Left ventricle myocardium superior (tissue), 1 donor: ENCODE measurements around the gene PCNT. TPM values are rescaled to one million over a fixed set of nuclear protein-coding genes. Genes with fewer than 3 reads are reported as not detected.

ENCODE experiments used
- ATAC-seq: fragments of 200-7000 bp; cut with Tn5 transposase; one replicate; pipeline ENCODE4 v1.9.1; 2020; ENCODE audit warnings: mild to moderate bottlenecking, moderate library complexity
- DNase-seq: peaks from one replicate; pipeline ENCODE4 v3.0.0-alpha.2; 2020
- intact Hi-C: fragments of 100-400 bp; cut with micrococcal nuclease; formaldehyde crosslinking; loops from one replicate; pipeline ENCODE4 v1.11.0; 2022
- total RNA-seq: library from RNA; stranded (reverse); fragmentation: NEBNext Ultra II Directional; extraction: Animal tissue kit (Norgen Biotek cat#: 25700); gene quantifications from one replicate; pipeline ENCODE4 v1.2.1, GENCODE V29; 2021
- donor health status: DM: no; HTN: yes; CAD: no; lungs with severe emphysema.

Gene PCNT
- total RNA-seq, 1 donor from 2014 or later, result 36.4 TPM

DNA sequence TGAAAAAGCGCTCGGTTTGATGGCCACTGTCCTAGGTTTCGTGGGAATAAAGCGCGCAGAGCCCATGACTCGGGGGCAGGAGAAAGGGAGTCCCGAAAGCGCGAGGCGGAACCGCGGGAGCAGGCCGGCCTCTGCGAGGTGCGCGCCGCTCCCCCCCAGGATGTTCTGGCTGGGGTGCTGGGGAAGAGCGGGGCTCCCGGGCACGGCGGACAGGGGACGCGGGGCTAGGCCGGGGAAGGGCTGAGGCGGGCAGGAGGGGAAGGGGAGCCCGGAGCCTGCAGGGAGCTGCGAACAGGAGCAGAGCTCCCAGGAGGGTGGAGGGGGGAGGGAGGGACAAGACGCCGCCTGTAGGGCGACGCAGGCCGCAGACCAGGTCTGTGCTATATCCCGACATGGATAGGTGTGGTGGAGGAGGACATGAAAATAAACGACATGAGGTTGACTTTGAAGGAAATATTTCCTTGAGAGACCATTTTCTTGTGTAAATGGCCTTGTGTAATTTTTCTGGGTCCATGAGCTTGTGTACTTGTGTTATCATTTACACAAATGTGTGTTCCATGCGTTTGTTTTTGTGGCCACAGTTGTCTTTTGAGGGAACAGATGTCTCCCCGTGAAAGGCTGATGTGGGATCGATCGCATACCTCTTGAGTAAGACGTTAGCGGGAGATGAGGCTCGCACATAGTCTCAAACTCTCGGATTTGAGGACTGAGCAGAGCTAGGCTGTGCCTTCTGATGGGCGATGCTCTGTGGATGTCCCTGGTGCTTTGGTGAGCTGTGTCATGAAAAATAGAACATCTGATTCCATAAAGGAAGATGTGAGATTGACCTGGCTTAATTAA lies 1.3 kb downstream of the PCNT start:
- DNase-seq (peak; percentile 62), ATAC-seq (peak; percentile 46)
- intact Hi-C loops, result no loop called here

DNA sequence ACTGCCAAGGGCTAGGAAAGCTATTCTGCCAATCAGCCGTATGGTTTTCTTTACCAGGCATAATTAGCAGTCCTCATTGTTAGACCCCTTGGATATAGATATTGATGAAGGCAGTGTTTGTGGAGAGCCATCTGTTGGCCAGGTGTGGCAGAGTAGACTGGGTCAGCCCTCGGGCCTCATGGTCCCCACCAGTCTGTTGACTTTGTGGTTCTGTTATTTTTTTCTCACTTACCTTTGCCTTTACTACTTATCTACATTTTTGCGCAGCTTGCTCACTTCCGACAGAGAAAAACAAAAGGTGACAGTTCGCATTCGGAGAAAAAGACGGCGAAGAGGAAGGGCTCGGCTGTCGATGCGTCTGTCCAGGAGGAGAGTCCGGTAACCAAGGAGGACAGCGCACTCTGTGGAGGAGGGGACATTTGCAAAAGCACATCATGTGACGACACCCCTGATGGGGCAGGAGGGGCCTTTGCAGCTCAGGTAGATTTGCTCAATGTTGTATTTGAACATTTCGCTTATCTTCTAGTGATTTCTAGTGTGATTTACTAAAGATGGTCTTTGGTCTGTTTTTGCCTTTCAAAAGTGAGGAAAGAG lies 2.3 kb downstream of the PCNT start:
- DNase-seq (no peak), ATAC-seq (no peak)
- intact Hi-C loops, result no loop called here

DNA sequence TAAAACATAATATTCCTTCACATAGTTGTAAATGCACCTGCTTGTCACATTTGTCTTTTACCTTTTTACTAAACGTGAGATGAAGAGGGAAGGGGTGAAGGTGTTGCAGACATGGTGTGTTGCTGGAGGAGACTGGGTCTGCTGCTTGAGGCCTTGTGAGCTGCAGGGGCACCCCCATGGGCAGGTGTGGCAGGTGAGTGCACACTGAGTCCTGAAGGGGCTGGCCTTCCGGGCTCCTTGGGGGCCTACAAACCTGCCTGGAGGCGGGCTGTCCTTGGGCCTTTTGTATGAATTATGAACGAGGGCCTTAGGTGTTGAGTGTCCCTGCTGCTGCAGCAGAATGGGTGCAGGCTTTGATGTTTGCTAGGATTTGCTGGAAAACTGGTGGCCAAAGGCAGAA lies 3.8 kb downstream of the PCNT start:
- intact Hi-C loops, result no loop called here
- no peak for DNase-seq
- ATAC-seq, result no peak

DNA sequence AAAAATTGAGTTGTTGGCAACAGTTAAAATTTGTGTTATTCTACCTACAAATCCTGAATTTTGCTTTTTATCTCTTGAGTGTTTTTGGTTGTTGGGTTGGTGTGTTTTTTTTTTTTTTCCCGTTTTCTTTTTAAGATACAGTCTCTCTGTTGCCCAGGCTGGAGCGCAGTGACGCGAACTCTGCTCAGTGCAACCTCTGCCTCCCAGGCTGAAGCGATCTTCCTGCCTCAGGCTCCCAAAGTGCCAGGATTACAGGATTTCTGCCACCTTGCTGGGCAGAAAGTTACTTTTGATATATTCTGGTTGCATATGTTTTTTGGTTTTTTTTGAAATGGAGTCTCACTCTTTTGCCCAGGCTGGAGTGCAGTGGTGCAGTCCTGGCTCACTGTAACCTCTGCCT lies 4.2 kb downstream of the PCNT start:
- intact Hi-C loops, result no loop called here
- no peak for DNase-seq
- no peak for ATAC-seq

DNA sequence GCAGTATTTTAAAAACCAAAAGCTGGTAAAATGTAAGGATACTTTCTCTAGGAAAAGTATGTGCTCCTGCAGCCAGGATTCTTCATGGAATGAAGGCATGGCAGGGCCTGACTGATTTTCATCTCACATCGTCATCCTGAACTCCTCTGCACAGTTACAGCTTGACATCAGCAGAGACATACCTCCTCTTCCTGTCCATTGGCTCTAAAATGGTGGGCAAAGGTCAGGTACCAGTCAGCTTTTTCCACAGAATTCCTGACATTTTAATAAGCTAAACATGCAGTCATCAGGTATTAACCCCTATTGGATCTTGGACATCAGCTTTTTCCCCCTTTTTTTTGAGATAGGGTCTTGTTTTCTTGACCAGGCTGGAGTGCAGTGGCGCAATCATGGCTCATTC lies 5.8 kb downstream of the PCNT start:
- no peak for ATAC-seq
- intact Hi-C loops, result no loop called here

DNA sequence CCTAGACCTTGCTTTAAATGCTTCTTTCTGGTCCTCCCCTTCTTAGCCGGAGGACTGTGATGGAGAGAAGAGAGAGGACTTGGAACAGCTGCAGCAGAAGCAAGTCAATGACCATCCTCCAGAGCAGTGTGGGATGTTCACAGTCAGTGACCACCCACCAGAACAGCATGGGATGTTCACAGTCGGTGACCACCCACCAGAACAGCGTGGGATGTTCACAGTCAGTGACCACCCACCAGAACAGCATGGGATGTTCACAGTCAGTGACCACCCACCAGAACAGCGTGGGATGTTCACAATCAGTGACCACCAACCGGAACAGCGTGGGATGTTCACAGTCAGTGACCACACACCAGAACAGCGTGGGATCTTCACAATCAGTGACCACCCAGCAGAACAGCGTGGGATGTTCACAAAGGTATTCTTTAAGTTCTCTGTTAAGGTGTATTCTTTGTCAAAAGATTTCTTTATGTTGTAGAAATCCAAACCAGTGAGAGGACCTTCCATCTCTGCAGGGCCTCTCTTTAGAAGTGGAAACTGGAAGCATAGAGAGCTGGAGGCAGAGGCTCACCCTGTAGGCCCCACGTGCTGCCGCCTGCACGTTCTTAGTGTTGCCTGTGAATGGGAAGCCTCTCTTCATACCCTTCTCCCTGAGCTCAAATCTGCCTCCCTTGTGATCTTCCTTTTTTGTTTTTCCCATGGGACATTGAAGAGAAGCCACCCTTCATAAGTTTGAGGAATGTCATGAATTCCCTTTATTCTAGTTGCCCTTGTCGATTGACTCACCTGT lies 10.6 kb downstream of the PCNT start:
- DNase-seq, result no peak
- no peak for ATAC-seq
- intact Hi-C loops, result no loop called here

More for the DNA sequence above, 5.8 kb downstream of the PCNT start:
- no peak for DNase-seq

DNA sequence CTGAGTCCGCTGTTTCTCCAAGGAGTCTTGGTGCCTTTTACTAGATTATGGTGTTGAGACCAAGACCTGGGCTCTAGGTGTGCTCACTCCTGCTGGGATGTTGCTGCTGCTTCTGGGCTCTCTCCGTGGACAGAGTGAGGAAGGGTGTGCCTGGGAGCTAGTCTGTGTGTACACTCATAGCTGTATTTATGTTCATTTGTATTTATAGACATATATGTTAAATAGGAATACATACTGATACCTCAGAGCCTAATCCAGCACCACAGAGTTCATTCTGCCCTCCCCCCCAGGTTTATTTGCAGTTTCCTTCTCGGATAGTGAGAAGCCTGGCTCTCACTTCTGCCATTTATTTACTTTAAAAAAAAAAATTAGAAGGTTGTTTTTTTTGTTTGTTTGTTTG lies 12.6 kb downstream of the PCNT start:
- ATAC-seq (no peak), DNase-seq (no peak)
- intact Hi-C loops, result no loop called here

DNA sequence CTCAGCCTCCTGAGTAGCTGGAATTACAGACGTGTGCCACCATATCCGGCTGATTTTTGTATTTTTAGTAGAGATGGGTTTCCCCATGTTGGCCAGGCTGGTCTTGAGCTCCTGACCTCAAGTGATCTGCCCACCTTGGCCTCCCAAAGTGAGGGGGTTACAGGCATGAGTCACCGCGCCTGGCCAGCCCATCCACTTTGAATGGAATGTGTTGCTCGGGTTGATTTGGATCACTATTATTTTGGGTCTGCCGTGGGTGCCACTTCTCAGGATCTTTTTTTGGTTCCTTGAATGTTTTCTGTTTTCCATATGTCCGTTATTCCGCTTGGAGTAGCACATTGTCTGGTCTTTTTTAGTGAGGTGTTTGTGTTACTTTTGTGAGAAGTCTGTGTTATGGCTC lies 17.0 kb downstream of the PCNT start:
- intact Hi-C loops, result no loop called here
- ATAC-seq (no peak), DNase-seq (no peak)

DNA sequence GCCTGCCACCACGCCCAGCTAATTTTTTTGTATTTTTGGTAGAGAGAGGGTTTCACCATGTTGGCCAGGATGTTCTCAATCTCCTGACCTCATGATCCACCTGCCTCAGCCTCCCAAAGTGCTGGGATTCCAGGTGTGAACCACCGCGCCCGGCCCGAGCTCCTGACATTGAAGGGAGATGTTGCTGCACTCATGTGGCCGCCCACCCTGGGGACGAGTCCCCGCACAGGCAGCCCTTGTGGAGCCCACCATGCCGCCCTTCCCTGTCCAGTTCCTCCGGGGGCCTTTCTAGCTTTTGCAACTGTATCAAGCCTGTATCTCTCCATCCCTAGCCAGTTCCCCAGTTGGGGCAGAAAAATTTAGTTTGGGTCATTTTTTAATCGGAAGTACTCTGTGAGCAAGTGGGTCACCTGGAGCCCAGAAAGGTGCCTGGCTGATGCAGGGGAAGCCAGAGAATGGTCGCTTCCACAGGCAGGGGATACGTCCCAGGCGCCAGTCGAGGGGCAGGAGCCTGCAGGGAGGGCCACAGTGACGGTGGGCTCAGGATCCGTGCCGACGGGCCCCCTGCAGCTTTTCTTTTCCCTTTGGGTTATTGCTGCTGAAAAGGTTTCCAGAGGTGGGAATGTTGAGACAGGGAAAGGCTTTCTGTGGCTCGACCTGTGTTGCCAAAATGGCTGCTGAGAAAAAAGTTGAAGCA lies 20.4 kb downstream of the PCNT start:
- intact Hi-C loops, result no loop called here
- ATAC-seq, result no peak
- DNase-seq, result no peak

DNA sequence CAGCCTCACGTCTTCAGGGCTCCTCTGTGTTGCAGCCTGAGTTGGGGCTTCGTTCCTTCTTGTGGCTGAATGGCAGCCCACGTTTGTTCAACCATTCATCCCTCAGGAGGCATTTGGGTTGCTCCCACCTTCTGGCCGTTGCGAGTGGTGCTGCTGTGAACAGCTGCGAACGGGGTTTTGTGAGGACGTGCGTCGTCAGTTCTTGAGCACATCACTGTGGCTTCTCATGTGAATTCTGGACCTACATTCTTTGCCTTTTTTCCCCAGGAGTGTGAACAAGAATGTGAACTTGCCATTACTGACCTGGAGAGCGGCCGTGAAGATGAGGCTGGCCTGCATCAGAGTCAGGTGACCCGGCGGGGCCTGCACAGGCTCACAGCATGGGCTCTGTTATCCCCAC lies 21.9 kb downstream of the PCNT start:
- intact Hi-C loops, result no loop called here
- ATAC-seq, result no peak
- DNase-seq, result no peak

DNA sequence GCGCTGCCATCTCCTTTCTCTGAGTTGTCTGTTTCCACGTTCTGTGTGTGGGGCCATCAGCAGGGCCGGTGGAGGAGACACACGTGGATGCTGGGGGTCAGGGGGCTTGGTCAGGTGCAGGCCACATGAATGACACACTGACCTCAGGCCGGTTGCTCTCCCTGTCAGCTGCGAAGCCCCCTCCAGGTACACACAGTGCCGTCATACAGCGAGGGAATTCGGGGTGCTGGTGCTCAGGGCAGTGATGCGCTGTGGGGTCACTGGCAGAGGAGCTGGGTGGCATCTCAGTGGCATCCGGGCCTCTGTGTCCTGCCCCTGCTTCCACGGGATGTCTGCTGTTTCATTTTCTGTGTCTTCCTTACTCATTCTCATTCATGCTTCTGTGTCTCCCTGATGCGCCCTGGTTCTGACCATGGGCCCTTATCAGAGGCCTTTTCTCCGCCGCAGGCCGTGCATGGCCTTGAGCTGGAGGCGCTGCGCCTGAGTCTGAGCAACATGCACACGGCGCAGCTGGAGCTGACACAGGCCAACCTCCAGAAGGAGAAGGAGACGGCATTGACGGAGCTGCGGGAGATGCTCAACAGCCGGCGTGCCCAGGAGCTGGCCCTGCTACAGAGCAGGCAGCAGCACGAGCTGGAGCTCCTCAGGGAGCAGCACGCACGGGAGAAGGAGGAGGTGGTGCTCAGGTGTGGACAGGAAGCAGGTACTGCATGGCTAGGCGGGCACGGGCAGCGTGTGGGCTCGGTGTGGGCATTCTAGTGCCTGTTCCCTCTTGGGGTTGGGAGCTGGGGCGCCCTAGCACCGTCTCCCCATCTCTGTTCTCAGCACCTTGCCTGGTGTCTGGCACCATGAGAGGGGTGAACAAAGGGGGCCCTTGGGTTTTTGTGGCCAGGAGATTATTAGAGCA lies 22.6 kb downstream of the PCNT start:
- intact Hi-C loops, result no loop called here
- ATAC-seq, result no peak
- DNase-seq, result no peak

DNA sequence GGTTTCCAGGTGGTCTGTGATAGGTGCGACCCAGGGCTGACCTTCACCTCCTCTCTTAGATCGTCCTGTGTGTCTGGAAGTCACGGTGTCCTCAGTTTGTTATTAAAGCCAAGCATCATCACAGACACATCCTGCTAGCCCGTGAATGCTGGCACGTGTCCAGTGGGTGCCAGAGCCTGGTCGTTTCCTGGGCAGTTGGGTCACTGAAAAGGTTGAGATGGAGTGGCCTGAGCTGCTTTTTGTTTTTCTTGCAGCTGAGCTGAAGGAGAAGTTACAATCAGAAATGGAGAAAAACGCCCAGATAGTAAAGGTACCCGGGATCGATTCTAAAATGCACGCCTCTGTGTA lies 23.2 kb downstream of the PCNT start:
- intact Hi-C loops, result no loop called here
- no peak for DNase-seq
- peak; percentile 1 for ATAC-seq

DNA sequence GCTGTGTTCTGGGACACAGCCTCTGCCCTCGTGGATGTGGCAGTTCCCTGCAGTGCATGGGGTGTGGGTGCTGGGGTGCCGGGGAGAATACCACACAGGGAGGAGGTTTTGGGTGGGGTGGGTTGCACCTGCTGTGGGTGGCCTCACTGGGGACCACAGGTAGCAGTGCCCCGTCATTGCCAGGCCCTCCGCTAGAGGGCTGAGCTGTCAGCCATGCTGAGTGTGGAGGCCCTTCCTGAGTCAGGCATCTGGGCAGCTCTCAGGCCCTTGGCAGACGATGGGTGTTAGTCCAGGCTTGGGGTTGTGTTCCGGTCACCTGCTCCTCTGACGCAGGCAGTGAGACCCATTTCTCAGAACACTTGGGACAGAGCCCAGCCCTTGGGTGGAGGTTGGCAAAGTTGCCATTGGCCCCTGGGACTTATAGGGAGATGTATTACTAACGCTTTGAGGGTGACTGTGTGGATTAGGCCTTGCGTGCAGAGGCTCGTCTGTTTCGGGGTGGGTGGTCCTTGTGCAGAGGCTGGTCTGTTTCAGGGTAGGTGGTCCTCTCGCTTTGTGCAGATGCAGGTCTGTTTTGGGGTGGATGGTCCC lies 23.9 kb downstream of the PCNT start:
- DNase-seq (peak; percentile 86), ATAC-seq (peak; percentile 97)
- intact Hi-C loops, result no loop called here

DNA sequence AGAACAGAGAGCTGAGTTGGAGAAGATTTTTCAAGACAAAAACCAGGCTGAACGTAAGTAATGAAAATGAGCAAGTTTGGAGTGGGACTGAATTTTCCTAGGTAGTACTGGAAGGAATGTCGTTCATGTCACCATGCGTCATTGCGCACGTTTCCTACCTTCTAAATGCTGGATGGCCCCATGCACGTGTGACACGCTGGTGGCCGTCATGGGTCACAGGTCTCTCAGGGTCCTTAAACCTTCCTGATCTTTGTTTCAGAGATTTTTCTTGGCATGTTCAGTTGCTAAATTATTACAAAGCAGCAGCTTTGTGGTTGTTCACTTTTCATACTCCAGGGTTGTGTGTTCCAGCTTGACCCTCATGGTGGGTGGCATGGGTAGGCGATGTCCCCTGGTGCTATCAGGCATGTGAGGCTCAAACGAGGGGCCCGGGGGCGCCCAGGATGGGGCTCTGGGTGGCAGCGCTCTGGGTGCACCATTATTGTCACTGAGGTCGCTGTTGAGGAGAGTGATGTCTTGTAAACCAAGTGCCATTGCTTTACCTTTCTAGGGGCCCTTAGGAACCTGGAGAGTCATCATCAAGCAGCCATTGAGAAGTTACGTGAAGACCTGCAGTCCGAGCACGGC lies 25.3 kb downstream of the PCNT start:
- intact Hi-C loops, result no loop called here
- ATAC-seq, result no peak
- DNase-seq, result no peak

DNA sequence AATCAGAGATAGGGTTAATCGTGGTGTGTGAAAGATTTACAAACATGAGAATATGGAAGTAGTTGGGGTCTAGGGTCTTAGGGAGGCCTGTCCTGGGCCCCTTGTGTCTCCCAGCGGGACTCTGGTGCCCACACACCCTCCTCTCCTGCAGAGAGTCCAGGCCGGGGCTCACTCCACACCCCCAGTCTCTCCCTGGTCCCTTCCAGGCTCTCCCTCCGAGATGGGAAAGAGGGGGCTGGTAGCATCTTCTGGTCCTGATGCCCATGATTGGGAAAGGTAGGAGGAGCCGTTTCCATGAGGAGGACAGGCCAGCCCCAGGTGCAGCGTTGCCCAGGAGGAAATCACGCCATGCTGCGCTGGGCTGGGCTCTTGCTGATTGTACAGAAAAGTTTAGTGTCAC lies 26.6 kb downstream of the PCNT start:
- ATAC-seq (no peak), DNase-seq (no peak)
- intact Hi-C loops, result no loop called here

DNA sequence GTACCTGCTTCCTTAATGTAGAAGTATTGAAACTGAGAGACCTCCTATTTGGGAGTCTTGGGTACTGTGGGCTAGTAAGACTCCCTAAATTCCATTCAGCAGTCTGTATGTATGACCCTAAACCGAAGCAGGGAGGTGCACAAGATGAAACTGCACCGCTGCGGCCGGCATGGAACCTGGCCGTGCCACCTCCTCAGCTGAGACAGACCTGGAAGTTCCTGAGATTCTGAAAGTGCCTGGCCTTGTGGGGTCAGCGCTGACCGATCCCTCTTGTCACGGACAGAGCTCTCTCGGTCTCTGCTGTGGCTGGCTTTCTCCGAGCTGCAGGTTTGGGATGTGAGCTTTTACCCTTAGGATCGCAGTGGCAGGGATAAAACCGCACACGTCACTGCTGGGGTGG lies 27.0 kb downstream of the PCNT start:
- ATAC-seq (no peak), DNase-seq (no peak)
- intact Hi-C loops, result no loop called here

DNA sequence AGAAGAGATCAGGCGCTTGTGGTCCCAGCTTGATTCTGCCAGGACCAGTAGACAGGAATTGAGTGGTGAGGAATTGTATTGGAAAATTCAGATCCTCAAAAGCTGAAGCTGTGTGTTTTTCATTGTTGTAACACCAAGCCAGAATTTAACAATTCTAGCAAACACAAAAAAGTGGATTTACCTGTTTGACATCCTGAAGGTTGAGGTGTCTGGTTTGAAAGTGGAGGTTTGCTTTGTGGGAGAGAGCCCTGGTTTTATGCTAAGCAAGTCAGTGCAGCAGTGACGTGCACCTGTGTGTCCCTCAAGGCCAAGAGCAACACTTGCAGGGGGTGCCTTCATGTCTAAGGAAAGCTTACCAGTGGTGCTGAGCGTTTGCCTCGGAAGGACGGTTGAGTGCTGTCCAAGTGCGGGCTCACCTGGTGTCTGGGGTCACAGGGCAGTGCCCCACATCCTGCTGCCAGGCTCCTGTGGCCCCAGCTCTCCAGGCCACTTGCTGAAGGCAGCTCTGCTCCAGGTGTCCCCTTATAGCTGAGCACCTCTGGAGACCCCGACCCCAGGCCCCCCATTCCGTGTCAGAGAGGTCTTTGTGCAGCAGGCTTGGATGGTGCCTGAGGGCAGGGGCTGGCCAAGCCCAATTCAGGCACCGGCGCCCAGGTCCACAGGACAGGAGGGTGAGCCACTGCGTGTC lies 27.7 kb downstream of the PCNT start:
- ATAC-seq, result no peak
- intact Hi-C loops, result no loop called here

DNA sequence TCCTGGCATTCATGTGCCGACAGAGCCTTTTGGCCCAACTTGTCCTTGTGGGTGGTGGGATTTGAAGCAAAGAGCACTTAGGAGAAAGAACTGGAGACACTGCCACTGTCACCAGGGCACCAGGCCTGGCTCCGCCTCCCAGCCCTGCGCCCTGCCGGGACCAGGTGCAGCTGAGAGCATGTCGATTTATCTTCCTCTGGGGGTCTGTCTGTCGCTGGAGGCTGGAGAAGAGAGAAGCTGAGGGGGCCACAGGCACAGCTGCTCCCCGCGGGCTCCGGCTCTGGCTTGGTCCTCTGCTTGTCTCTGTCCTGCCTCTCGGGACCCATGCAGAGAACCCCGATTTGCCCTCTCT lies 28.2 kb downstream of the PCNT start:
- DNase-seq (no peak), ATAC-seq (no peak)
- intact Hi-C loops, result no loop called here

More for the DNA sequence above, 27.7 kb downstream of the PCNT start:
- DNase-seq, result no peak
